HG03025 (cell line): ENCODE measurements around the gene NLRP7.
"Not testable (repeated sequence)": the region's sequence is repeated elsewhere in the genome, so short reads cannot be mapped to it uniquely, and the experiment has no call there.

Source experiments
- ATAC-seq: cut with Tn5 transposase; IDR thresholded peaks from one replicate; pipeline ENCODE4 v1.9.1; 2021; ENCODE audit warnings: mild to moderate bottlenecking, moderate library complexity; ENCODE audit not compliant: unreplicated experiment, low FRiP score

NLRP7 gene

GRCh38 chr19:54947381-54947780 lies at the start of gene NLRP7:
NLRP7 (minus strand) TSS chr19:54947530.
- no peak for ATAC-seq

- no peak for ATAC-seq
These were observed 48.2 kb upstream of the NLRP7 start for GRCh38 chr19:54995561-54995960.

- ATAC-seq: not testable (repeated sequence)
These were observed 42.2 kb upstream of the NLRP7 start for GRCh38 chr19:54989531-54989930.

GRCh38 chr19:54982562-54982961 lies 35.2 kb upstream of the NLRP7 start:
- not testable (repeated sequence) for ATAC-seq

GRCh38 chr19:54973229-54974090 lies 26.1 kb upstream of the NLRP7 start:
- ATAC-seq: not testable (repeated sequence)

GRCh38 chr19:54971446-54971845 lies 24.1 kb upstream of the NLRP7 start:
- not testable (repeated sequence) for ATAC-seq

- no peak for ATAC-seq
These were observed 22.3 kb upstream of the NLRP7 start for GRCh38 chr19:54969647-54970046.

GRCh38 chr19:54967611-54968010 lies 20.3 kb upstream of the NLRP7 start:
- no peak for ATAC-seq

GRCh38 chr19:54965055-54965454 lies 17.7 kb upstream of the NLRP7 start:
- ATAC-seq: not testable (repeated sequence)

- ATAC-seq: no peak
These were observed 12.5 kb upstream of the NLRP7 start for GRCh38 chr19:54959840-54960239.

- no peak for ATAC-seq
These were observed 8.0 kb upstream of the NLRP7 start for GRCh38 chr19:54955376-54955775.

GRCh38 chr19:54953345-54953713 lies 6.0 kb upstream of the NLRP7 start:
- not testable (repeated sequence) for ATAC-seq

- ATAC-seq: no peak
These were observed 5.4 kb upstream of the NLRP7 start for GRCh38 chr19:54952591-54953344.

GRCh38 chr19:54950580-54950979 lies 3.2 kb upstream of the NLRP7 start:
- not testable (repeated sequence) for ATAC-seq

GRCh38 chr19:54949412-54949811 lies 2.1 kb upstream of the NLRP7 start:
- ATAC-seq: no peak

- not testable (repeated sequence) for ATAC-seq
These were observed 3.5 kb downstream of the NLRP7 start for GRCh38 chr19:54943772-54944361.

- not testable (repeated sequence) for ATAC-seq
These were observed 7.8 kb downstream of the NLRP7 start for GRCh38 chr19:54939538-54939937.

GRCh38 chr19:54938906-54939305 lies 8.4 kb downstream of the NLRP7 start:
- no peak for ATAC-seq

GRCh38 chr19:54937926-54938325 lies 9.4 kb downstream of the NLRP7 start:
- ATAC-seq: no peak

- no peak for ATAC-seq
These were observed 19.0 kb downstream of the NLRP7 start for GRCh38 chr19:54928299-54928698.

GRCh38 chr19:54923276-54923675 lies 24.1 kb downstream of the NLRP7 start:
- no peak for ATAC-seq
